Endometrial microvascular endothelial cells (primary cell): ENCODE results near the gene BTN2A1. TPM values are rescaled to one million over a fixed set of nuclear protein-coding genes. Genes with fewer than 3 reads are reported as not detected.

ENCODE experiments used
- total RNA-seq: library from RNA; depleted of rRNA; stranded (reverse); fragments of >200 nt; gene quantifications from one replicate; pipeline ENCODE4 v1.2.3, GENCODE V29; 2015; ENCODE audit errors: inconsistent ontology term

BTN2A1 gene
- total RNA-seq, 1 donor from 2014 or later: 9.5 TPM

Other genes with a start within 250 kb of the BTN2A1 start
- gene BTN3A2, start 92.8 kb upstream of the BTN2A1 start, total RNA-seq: 11.8 TPM
- 9.2 TPM for gene BTN2A2, start 74.8 kb upstream of the BTN2A1 start, total RNA-seq
- gene BTN3A1, start 55.7 kb upstream of the BTN2A1 start, total RNA-seq: 17.8 TPM
- gene BTN3A3, start 17.5 kb upstream of the BTN2A1 start, total RNA-seq: 15.0 TPM
- not detected for gene BTN1A1, start 42.3 kb downstream of the BTN2A1 start, total RNA-seq
- gene HMGN4, start 80.4 kb downstream of the BTN2A1 start, total RNA-seq: 93.8 TPM
- gene ABT1, start 139.0 kb downstream of the BTN2A1 start, total RNA-seq: 28.2 TPM
- 12.5 TPM for gene ZNF322, start 201.8 kb downstream of the BTN2A1 start, total RNA-seq